HG03139 (cell line): ENCODE results near the gene TNN.
"Not testable (repeated sequence)": the region's sequence is repeated elsewhere in the genome, so short reads cannot be mapped to it uniquely, and the experiment has no call there.

Experiments
- ATAC-seq: cut with Tn5 transposase; IDR thresholded peaks from one replicate; pipeline ENCODE4 v1.9.1; 2021; ENCODE audit not compliant: unreplicated experiment

TNN gene, protein sequence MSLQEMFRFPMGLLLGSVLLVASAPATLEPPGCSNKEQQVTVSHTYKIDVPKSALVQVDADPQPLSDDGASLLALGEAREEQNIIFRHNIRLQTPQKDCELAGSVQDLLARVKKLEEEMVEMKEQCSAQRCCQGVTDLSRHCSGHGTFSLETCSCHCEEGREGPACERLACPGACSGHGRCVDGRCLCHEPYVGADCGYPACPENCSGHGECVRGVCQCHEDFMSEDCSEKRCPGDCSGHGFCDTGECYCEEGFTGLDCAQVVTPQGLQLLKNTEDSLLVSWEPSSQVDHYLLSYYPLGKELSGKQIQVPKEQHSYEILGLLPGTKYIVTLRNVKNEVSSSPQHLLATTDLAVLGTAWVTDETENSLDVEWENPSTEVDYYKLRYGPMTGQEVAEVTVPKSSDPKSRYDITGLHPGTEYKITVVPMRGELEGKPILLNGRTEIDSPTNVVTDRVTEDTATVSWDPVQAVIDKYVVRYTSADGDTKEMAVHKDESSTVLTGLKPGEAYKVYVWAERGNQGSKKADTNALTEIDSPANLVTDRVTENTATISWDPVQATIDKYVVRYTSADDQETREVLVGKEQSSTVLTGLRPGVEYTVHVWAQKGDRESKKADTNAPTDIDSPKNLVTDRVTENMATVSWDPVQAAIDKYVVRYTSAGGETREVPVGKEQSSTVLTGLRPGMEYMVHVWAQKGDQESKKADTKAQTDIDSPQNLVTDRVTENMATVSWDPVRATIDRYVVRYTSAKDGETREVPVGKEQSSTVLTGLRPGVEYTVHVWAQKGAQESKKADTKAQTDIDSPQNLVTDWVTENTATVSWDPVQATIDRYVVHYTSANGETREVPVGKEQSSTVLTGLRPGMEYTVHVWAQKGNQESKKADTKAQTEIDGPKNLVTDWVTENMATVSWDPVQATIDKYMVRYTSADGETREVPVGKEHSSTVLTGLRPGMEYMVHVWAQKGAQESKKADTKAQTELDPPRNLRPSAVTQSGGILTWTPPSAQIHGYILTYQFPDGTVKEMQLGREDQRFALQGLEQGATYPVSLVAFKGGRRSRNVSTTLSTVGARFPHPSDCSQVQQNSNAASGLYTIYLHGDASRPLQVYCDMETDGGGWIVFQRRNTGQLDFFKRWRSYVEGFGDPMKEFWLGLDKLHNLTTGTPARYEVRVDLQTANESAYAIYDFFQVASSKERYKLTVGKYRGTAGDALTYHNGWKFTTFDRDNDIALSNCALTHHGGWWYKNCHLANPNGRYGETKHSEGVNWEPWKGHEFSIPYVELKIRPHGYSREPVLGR (N-terminal part only)

GRCh38 chr1:175067362-175068106 lies at the start of gene TNN:
Gene TNN (plus strand): TSS chr1:175067833. CDS start chr1:175077419, 9,586 bp downstream.
- ATAC-seq: no peak

GRCh38 chr1:175019524-175019923 lies 48.1 kb upstream of the TNN start:
- no peak for ATAC-seq

DNA sequence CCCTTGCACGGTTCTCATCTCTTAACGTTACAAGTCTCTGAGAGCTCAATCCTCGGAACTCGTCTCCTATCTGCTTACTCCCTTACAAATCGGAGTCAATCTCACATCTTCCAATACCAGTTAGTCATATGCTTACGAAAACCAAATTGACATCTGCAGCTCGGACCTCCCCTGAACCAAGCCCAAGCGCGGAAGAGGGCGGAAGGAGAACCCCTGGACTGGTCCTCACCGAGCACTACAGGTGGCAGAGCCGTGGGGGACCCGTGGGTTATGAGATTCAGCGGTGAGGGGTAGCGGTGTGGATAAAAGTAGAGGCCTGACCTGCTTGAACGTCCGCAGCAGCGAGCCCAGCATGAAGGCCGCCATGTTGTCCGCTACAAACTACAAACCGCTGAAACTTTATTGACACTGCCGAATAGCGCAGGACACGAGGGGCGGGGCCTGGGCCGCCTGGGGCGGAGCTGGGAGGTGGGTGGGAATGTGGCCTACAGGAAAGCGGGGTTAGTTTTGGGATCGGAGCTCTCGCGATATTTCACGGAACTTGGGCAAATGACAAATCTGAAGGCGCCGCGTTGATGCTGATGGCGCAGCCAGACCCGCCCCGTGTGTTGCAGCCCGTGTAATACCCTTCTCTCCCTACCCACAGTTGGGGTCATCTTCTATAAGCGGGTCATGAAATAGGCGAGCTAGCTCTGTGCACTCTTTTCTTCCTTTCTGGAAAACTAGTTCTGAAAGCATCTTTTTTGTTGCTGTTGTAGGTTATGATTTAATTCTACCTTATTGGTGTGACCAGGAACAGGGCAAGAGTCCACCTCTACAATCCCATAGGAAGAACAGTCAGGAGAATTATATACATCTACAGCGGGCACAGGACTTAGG lies 44.4 kb upstream of the TNN start, which contains the start of gene MRPS14:
Gene MRPS14, minus strand, starts transcription at position 383 of the 879 bp plus-strand sequence. Its CDS starts 17 bp downstream, at position 366.
- ATAC-seq: peak; percentile 94

DNA sequence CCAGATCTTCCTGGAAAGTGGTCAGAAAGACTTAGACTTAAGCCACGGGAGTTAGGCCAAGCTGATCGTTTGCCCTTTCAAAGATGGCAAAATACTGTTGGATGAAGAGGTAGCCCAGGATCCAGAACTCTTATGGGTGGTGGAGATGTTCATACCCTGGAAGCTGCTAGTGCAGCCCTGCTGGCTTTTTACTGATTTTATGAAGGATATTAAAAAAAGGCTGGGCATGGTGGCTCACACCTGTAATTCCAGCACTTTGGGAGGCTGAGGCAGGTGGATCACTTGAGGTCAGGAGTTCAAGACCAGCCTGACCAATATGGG lies 43.8 kb upstream of the TNN start:
- ATAC-seq: not testable (repeated sequence)

DNA sequence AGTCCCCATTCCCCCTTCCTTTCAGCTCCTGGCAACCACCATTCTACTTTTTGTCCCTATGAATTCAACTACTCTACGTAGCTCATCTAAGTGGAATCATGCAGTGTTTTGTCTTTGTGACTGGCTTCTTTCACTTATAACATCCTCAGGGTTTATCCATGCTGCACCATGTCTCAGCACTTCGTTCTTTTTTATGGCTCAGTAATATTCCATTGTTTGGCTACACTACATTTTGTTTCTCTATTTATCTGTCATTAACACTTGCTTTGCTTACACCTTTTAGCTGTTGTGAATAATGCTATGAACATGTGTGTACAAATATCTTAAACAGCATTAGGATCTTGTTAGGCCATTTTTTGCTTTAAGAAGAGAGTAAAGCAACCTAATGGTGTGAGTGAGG lies 42.9 kb upstream of the TNN start:
- no peak for ATAC-seq

- no peak for ATAC-seq
These were observed 33.7 kb upstream of the TNN start for GRCh38 chr1:175033953-175034352.

GRCh38 chr1:175034775-175035174 lies 32.9 kb upstream of the TNN start:
- ATAC-seq: no peak

DNA sequence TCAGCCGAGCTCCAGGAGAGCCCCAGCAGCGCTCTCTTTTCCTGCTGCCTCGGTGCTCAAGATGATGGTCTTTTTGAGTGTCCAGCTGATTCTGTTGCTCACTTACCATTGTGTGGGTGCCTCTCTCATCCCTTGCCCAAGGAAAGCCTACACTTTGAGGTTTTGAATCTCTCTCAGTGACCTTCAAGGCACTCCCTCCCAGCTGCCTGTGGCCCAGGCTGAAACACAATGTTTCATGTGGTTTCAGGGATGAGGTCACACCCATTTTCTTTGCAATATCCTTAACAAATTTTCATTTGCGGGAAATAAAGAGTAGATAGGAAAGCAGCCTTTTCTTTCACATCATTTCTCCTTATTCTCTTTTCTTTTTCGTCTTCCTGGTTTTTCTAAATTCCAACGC lies 31.8 kb upstream of the TNN start:
- no peak for ATAC-seq

- no peak for ATAC-seq
These were observed 31.2 kb upstream of the TNN start for GRCh38 chr1:175036476-175036875.

DNA sequence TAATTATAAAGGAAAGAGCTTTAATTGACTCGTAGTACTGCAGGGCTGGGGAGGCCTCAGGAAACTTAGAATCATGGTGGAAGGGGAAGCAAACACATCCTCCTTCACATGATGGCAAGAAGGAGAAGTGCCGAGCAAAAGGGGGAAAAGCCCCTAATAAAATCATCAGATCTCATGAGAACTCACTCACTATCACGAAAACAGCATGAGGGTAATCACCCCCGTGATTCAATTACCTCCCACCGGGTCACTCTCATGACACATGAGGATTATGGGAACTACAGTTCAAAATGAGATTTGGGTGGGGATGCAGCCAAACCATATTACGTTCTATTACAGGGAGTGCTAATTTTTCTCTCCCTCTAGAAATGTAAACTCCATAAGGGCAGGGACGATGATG lies 30.2 kb upstream of the TNN start:
- no peak for ATAC-seq

DNA sequence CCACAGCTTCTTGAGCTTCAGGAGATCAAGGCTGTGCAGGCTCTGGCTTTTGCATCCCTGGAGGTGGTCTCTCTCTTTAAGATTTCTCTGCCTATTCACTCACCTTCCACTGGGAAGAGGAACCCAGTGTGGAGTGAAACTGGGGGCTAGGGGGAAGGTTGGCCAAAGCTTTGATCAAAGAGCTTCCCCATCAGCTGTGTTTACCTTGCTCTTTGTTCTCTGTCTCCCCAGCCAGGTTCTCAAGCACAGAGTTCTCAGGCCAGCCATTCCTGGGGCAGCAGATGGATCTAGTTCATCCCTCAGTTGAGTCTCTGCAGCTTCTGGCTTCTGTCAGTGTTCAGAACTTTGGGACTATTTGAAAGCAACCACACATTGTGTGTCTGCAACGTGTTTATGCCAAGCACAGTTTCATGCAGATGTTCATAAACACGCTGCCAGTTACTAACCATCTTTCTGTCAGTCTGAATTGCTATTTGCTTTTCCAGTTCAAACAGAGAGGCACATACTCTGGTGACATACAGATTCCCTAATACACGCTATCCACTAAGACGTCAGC lies 27.2 kb upstream of the TNN start:
- ATAC-seq: no peak

GRCh38 chr1:175042650-175043049 lies 25.0 kb upstream of the TNN start:
- ATAC-seq: no peak

GRCh38 chr1:175043824-175044223 lies 23.8 kb upstream of the TNN start:
- no peak for ATAC-seq

DNA sequence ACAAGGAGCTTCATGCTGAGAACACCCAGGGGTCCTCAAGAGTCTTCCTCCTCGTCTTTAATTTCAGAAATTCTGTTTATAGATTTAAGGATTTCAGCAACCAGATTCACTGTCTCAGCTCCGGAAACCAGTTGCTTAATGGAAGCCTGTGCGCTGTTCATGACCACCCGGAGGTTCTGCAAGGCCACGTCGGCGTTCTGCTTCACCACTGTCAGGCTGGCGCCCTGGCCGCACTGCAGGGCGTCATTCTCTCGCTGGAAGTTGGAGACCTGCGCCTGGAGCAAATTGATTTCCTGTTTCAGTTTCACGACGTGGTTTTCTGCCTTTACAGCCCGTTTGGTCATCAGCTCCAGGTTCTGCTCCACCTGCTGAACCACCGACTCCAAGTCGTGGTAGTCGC lies 23.0 kb upstream of the TNN start:
- not testable (repeated sequence) for ATAC-seq

DNA sequence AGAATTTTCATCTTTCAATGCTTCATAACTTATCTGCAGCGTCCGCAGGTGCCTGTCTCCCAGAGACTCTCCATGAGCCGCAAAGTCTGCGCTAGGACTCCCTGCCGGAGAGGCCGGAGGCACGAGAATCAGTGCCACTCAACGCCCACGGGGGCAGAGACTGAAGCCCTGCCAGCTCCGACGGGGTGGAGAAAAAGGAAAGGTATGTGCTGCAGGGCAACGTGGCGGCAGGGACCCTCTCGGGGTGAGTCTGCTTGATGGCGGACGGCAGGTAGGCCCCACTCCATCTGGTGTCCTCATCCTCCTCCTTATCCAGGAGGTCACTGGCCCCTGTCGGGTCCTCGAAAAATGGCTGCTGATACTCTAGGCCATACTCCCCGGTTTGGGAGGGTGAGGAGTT lies 22.5 kb upstream of the TNN start:
- ATAC-seq: no peak

- ATAC-seq: no peak
These were observed 22.1 kb upstream of the TNN start for GRCh38 chr1:175045519-175045918.

DNA sequence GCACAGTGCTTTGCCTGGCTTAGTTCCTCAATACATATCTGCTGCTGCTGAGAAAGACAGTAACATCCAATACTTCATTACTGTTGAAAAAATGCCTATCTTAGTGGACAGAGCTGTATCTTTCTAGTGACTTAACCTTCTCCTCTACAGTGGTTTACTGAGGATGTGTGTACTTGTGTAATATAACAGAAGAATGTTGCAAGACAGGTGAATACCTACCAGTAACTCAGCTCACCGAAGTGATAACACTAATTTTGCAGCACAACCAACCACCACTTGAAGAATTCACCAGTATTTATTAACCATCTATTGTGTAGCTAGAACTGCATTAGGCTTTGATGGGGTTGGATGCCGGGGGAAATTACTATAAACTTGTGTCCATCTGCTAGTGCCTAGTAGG lies 16.6 kb upstream of the TNN start:
- no peak for ATAC-seq

DNA sequence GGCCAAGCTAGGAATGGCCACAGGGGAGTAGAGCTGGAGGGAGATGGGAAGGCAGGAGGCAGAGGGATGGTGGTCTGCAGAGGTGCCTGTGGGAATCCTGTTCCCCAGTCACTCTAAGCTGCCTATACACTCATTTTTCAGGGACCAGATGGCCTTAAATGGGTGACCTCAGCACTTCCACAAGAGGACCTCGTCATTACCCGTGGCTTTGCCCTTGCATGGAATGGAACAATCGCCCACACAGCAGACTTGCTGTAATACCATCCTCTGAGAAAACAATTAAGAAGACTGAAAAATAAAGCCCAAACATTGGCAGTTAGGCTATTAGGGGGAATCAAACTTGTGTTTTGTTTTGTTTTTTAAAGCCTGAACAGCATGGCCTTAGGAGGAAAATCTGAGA lies 12.9 kb upstream of the TNN start:
- no peak for ATAC-seq

GRCh38 chr1:175062339-175062738 lies 5.3 kb upstream of the TNN start:
- ATAC-seq: no peak
